Gastroesophageal sphincter (tissue), 4 donors: ENCODE data around the gene CTNNB1. TPM values are rescaled to one million over a fixed set of nuclear protein-coding genes. Genes with fewer than 3 reads are reported as not detected.

Experiments
- ATAC-seq: fragments of 150-250 bp; one replicate; pipeline ENCODE4 v1.9.1; 2016; ENCODE audit warnings: mild to moderate bottlenecking, moderate library complexity
- H3K27ac ChIP-seq, 4 donors: fragments of 200-600 bp; sonication (generic) in 3 of 4; 1 replicate in 3 of 4; 2 replicates in 1 of 4; pipeline ENCODE4 v1.5.1; 2016 to 2019
- H3K27me3 ChIP-seq: fragments of 200-600 bp; sonication (generic); one replicate; pipeline ENCODE4 v1.5.1; 2019
- H3K36me3 ChIP-seq, 2 donors: fragments of 200-600 bp; sonication (generic); one replicate each; pipeline ENCODE4 v1.5.1; 2019; ENCODE audit warnings: control low read depth in 1 of 2
- H3K4me1 ChIP-seq, 3 donors: fragments of 200-600 bp; sonication (generic); 1 replicate in 2 of 3; 2 replicates in 1 of 3; pipeline ENCODE4 v1.5.1; 2016 to 2019; ENCODE audit warnings: control low read depth in 2 of 3
- H3K4me3 ChIP-seq, 2 donors: fragments of 200-600 bp; sonication (generic); one replicate each; pipeline ENCODE4 v1.5.1; 2019; ENCODE audit warnings: mild to moderate bottlenecking in 1 of 2, moderate library complexity in 1 of 2
- H3K9me3 ChIP-seq, 3 donors: fragments of 200-600 bp; sonication (generic); one replicate each; pipeline ENCODE4 v1.5.1; 2017 to 2019; ENCODE audit warnings: control low read depth in 2 of 3
- EP300 ChIP-seq: sonication (generic); formaldehyde crosslinking; IDR thresholded peaks from one replicate; pipeline ENCODE4 v1.6.1; 2017; ENCODE audit warnings: antibody characterized with exemption, mild to moderate bottlenecking
- POLR2A ChIP-seq, 2 donors: fragments of 450-650 bp; IDR thresholded peaks; one replicate each; pipeline ENCODE4 v1.6.1; 2017; ENCODE audit warnings: antibody characterized with exemption in 2 of 2, mild to moderate bottlenecking in 2 of 2, moderate library complexity in 1 of 2
- POLR2AphosphoS5 ChIP-seq: sonication (generic); formaldehyde crosslinking; IDR thresholded peaks from one replicate; pipeline ENCODE4 v1.6.1; 2017; ENCODE audit warnings: antibody characterized with exemption
- WGBS, 2 donors: methylation state at CpG; one replicate each; pipeline ENCODE4 v1.1.5; 2018; ENCODE audit warnings: low coverage in 1 of 2; 5-methylcytosine and 5-hydroxymethylcytosine counted together
- total RNA-seq, 4 donors: library from RNA; depleted of rRNA; stranded (reverse); fragments of >200 nt; gene quantifications; one replicate each; pipeline ENCODE4 v1.1.0, GENCODE V29; 2016
- TF ChIP-seq, protein P1 (sequence below), 4 experiments: fragments of 200-600 bp in 2 of 4; fragments of 450-650 bp in 2 of 4; sonication (generic) in 1 of 4; IDR thresholded peaks; one replicate each; pipeline ENCODE4 v1.5.1; 2017 to 2019; ENCODE audit warnings: antibody characterized with exemption in 4 of 4, mild to moderate bottlenecking in 2 of 4, moderate library complexity in 2 of 4

CTNNB1 gene
- total RNA-seq, 4 donors from 2014 or later: 338 to 449 (median 412) TPM

DNA sequence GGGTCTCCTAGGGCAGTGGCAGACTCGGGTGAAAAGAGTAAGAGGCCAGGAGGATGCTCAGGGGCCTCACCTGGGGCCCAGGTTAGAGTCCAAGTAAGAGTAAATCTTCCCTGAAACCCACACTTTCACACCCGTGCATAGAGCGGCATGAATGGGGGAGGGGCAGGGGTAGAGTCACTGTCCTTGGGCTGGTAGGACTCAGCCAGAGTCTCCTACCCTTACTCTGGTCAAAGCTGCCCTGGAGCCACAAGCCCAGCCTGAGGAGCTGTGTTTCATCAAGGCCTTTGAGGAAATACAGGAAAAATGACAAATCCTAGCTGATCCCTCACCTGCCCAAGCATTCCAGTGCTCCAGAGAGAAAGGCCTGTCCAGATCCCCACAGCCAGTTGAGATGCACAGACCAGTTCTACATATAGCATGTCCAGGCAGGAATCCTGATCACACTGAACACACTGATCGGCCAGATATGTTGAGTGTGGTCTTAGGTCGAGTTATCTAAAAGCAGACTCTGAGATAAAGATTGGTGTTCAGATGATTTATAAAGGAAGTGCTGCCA, 16.7 kb upstream of the CTNNB1 start:
- 39 to 86% methylated on average over 2 to 3 of the region's 5 CpGs for WGBS, 2 donors
- TF ChIP-seq POLR2AphosphoS5: no peak
- TF ChIP-seq EP300: no peak
- no peak for TF ChIP-seq POLR2A (IDR thresholded peaks at IDR 0.05)
- TF ChIP-seq, protein P1, sequence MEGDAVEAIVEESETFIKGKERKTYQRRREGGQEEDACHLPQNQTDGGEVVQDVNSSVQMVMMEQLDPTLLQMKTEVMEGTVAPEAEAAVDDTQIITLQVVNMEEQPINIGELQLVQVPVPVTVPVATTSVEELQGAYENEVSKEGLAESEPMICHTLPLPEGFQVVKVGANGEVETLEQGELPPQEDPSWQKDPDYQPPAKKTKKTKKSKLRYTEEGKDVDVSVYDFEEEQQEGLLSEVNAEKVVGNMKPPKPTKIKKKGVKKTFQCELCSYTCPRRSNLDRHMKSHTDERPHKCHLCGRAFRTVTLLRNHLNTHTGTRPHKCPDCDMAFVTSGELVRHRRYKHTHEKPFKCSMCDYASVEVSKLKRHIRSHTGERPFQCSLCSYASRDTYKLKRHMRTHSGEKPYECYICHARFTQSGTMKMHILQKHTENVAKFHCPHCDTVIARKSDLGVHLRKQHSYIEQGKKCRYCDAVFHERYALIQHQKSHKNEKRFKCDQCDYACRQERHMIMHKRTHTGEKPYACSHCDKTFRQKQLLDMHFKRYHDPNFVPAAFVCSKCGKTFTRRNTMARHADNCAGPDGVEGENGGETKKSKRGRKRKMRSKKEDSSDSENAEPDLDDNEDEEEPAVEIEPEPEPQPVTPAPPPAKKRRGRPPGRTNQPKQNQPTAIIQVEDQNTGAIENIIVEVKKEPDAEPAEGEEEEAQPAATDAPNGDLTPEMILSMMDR (IDR thresholded peaks at IDR 0.05): no peak
- ATAC-seq: no peak

DNA sequence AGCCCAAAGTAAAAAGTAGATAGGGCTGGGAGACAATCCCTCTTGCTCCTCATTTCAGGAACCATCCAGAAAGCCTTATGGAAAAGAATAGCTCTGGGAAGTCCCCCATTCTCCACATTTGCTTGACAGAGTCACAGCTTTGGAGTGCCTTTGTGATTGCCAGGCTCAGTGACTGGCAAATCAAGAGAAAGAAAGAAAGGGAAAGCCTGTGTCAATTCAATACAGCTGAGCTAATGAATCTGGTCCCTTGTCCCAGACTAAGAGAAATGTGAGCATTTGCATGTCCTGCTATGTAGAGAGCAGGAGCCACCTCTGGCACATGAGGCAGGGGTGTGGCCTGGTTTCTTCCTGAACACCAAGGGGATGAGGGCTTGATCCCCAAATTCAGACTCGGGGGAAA, 14.9 kb upstream of the CTNNB1 start:
- Histone ChIP-seq H3K4me3 (no peak overlapping the region), H3K9me3 (no peaks in the 10 kb centered on the region), H3K27ac (no peak overlapping the region), H3K36me3 (no peaks in the 10 kb centered on the region), H3K4me1 (no peaks in the 10 kb centered on the region), H3K27me3 (no peaks in the 10 kb centered on the region)
- 43 to 60% methylated on average over 1 of the region's 1 CpG for WGBS, 2 donors
- TF ChIP-seq, protein P1 (IDR thresholded peaks at IDR 0.05): no peak
- TF ChIP-seq POLR2A (IDR thresholded peaks at IDR 0.05): no peak
- no peak for TF ChIP-seq POLR2AphosphoS5
- no peak for TF ChIP-seq EP300
- ATAC-seq: no peak

More for the DNA sequence above, 16.7 kb upstream of the CTNNB1 start:
- Histone ChIP-seq H3K36me3 (no peaks in the 10 kb centered on the region), H3K9me3 (no peaks in the 10 kb centered on the region), H3K4me1 (no peaks in the 10 kb centered on the region), H3K27ac (no peak overlapping the region), H3K27me3 (no peaks in the 10 kb centered on the region), H3K4me3 (no peak overlapping the region)

GRCh38 chr3:41186297-41186696, 13.0 kb upstream of the CTNNB1 start:
- WGBS, 2 donors: 59 to 100% methylated on average over 1 of the region's 1 CpG
- H3K27ac ChIP-seq: no peak overlapping the region
- H3K36me3 ChIP-seq: no peaks in the 10 kb centered on the region
- no peaks in the 10 kb centered on the region for H3K27me3 ChIP-seq
- ATAC-seq: no peak
- TF ChIP-seq POLR2AphosphoS5 (no peak), EP300 (no peak), POLR2A (IDR thresholded peaks at IDR 0.05) (no peak)
- TF ChIP-seq, protein P1 (IDR thresholded peaks at IDR 0.05): no peak
- no peak overlapping the region for H3K4me3 ChIP-seq
- no peaks in the 10 kb centered on the region for H3K9me3 ChIP-seq
- H3K4me1 ChIP-seq: no peaks in the 10 kb centered on the region

- WGBS, 2 donors: 67 to 72% methylated on average over 1 to 2 of the region's 3 CpGs
- no peaks in the 10 kb centered on the region for H3K36me3 ChIP-seq
- no peaks in the 10 kb centered on the region for H3K27me3 ChIP-seq
- ATAC-seq: no peak
- H3K9me3 ChIP-seq: no peaks in the 10 kb centered on the region
- TF ChIP-seq POLR2AphosphoS5 (no peak), EP300 (no peak), POLR2A (IDR thresholded peaks at IDR 0.05) (no peak)
- TF ChIP-seq, protein P1 (IDR thresholded peaks at IDR 0.05): no peak
- H3K27ac ChIP-seq: no peak overlapping the region
- no peaks in the 10 kb centered on the region for H3K4me1 ChIP-seq
- H3K4me3 ChIP-seq: no peak overlapping the region
These were observed 11.0 kb upstream of the CTNNB1 start for GRCh38 chr3:41188306-41188705.

DNA sequence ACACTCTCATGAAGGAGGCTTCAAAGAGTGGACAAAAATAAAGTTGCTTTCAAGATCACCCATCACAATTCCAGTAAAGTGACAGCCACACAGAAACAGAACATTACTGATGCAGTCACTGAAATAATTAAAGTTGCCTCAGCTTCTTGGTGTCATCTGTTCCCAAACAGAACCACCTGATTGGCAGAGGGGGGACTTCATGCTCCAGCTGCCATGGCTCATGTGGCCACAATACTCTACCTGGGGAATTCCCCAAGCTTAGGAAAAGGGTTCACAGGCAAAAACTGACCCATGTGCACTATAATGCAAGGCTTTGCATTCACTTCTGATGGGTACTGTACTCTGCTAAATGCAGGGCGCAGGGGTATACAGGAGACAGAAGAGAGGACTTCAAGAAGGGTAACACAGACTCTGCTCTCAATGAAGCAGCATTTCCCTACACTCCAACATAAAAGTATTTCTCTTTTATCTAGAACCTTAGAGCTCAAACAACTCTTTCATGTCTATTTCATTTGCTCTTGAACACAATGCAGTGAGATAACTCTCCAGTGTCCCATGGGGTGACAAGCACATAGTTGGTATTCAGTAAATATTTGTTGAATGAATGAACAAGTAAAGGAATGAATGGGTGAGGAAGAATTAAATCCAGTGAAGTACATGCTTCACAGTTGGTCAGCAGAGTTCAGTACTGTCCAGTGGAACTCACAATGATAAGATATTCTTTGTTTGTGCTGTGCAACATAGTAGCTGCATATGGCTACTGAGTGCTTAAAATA, 8.6 kb upstream of the CTNNB1 start:
- no peak overlapping the region for H3K27ac ChIP-seq
- no peak overlapping the region for H3K4me3 ChIP-seq
- TF ChIP-seq POLR2AphosphoS5: no peak
- no peak for TF ChIP-seq EP300
- no peak for TF ChIP-seq POLR2A (IDR thresholded peaks at IDR 0.05)
- TF ChIP-seq, protein P1 (IDR thresholded peaks at IDR 0.05): no peak
- no peaks in the 10 kb centered on the region for H3K4me1 ChIP-seq
- ATAC-seq: no peak
- WGBS, 2 donors: 93 to 100% methylated on average over 1 of the region's 1 CpG
- H3K27me3 ChIP-seq: no peaks in the 10 kb centered on the region
- no peaks in the 10 kb centered on the region for H3K9me3 ChIP-seq
- H3K36me3 ChIP-seq: no peaks in the 10 kb centered on the region
